Astrocyte (in vitro differentiated cells and primary cell): Measurements from ENCODE around the gene PFKL.
"Not testable (repeated sequence)": the region's sequence is repeated elsewhere in the genome, so short reads cannot be mapped to it uniquely, and the experiment has no call there.

Experiments
- CTCF ChIP-seq: IDR thresholded peaks from 2 replicates; pipeline ENCODE4 v1.5.1; 2011; ENCODE audit warnings: low read depth, mild to moderate bottlenecking, inconsistent platforms, low read length, moderate library complexity; ENCODE audit not compliant: insufficient read depth
- EZH2 ChIP-seq: IDR thresholded peaks from 2 replicates; pipeline ENCODE4 v1.6.1; 2012; ENCODE audit warnings: mild to moderate bottlenecking, low read length, inconsistent platforms; ENCODE audit not compliant: insufficient read depth

GRCh38 chr21:44302573-44303401 lies 2.9 kb downstream of the PFKL start:
- not testable (repeated sequence) for TF ChIP-seq CTCF, EZH2
